GM12891 (cell line): ENCODE results near the gene KRT222.

Source experiments
- POLR2A ChIP-seq: IDR thresholded peaks from 2 replicates; pipeline ENCODE4 v1.6.1; 2011; ENCODE audit warnings: low read depth, low read length, control low read depth
- POLR2AphosphoS5 ChIP-seq: IDR thresholded peaks from 2 replicates; pipeline ENCODE4 v1.6.1; 2011; ENCODE audit warnings: low read depth, low read length, control low read depth
- SPI1 ChIP-seq: IDR thresholded peaks from 2 replicates; pipeline ENCODE4 v1.6.1; 2011; ENCODE audit warnings: low read depth, low read length, control low read depth
- TAF1 ChIP-seq: IDR thresholded peaks from 2 replicates; pipeline ENCODE4 v1.6.1; 2011; ENCODE audit warnings: low read depth, low read length, control low read depth

DNA sequence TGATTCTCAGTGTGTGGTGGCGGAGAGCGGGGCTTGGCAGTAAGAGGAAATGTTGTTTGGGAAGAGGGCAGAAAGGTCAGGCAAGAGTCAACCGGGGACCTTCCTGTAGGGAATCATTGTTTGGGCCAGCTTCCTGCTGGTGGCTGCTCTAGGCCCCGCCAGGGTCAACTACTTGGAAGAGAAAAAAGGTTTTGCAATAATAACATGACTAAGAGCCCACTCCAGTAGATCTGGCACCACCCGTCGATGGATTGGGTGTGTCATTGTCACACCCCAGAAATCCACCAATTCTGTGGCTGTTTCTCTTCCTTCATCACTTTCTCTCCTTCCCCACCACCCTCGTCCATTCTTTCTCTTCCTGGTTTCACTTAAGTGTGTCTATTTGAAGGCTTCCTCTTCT is 42.8 kb upstream of the KRT222 start:
- no peak for TF ChIP-seq POLR2AphosphoS5
- no peak for TF ChIP-seq POLR2A
- no peak for TF ChIP-seq SPI1
- TF ChIP-seq TAF1: no peak
